ENCODE results near the gene MET. TPM values are rescaled to one million over a fixed set of nuclear protein-coding genes. Genes with fewer than 3 reads are reported as not detected.
"Not testable (repeated sequence)": the region's sequence is repeated elsewhere in the genome, so short reads cannot be mapped to it uniquely, and the experiment has no call there.

MET gene
- total and polyA plus RNA-seq, 2 donors (not counting 3 experiments of a cell fraction or from before 2014, with no cell fraction given): 21.1 to 44.5 TPM

DNA sequence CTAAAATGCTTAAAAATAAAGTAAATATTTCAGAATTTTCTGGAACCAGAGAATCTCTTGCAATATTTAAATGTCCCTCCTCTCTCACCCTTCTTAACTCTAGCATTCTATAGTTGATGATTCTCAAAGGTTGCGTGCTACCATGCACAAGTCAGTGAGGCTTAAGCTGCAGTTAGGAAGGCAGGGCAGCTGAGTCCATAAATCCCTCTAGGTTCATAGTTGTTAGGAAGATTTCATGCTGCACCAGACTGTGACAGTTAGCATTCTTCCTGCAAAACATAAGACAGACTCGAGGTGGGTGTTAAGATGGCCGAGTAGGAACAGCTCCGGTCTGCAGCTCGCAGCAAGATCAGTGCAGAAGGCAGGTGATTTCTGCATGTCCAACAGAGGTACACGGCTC, 70.6 kb downstream of the MET start:
- DNase-seq (ENCODE audit: low read depth, low spot score): no peak
- TF ChIP-seq GATA2 (IDR thresholded peaks at IDR 0.05; ENCODE audit: insufficient read depth, insufficient read length, low read depth, low read length) (no peak), JUN (IDR thresholded peaks at IDR 0.05; ENCODE audit: borderline replicate concordance, insufficient read depth, insufficient read length, low read depth) (no peak), FOS (IDR thresholded peaks at IDR 0.05; ENCODE audit: borderline replicate concordance, insufficient read depth, low read length) (no peak), POLR2A (IDR thresholded peaks at IDR 0.05; ENCODE audit: low read depth, low read length) (no peak)
- H3K4me2 ChIP-seq (ENCODE audit: insufficient read depth, low read length): no peak overlapping the region
- no peak overlapping the region for H3K9ac ChIP-seq (replicated peaks; ENCODE audit: extremely low read depth, insufficient read depth, low read length)
- dilution Hi-C loops (cut with MboI; ENCODE audit: extremely low pct_ligation_motif_present, low sequenced_read_pairs): no loop called here
- no peak for FAIRE-seq
- H3K9me1 ChIP-seq (replicated peaks; ENCODE audit: control insufficient read depth, extremely low read depth, insufficient read depth, low read length): no peaks in the 10 kb centered on the region
- intact Hi-C loops (cut with micrococcal nuclease): no loop called here
- H3K4me1 ChIP-seq (ENCODE audit: control insufficient read depth, extremely low read depth, insufficient read depth, low read length): peaks cover 13% of the 10 kb centered on the region
- H2AFZ ChIP-seq (ENCODE audit: low read depth, low read length): no peak overlapping the region
- no TSS peak for BruUV-seq (replicated peaks)
- no peaks in the 10 kb centered on the region for H4K20me1 ChIP-seq (replicated peaks; ENCODE audit: control insufficient read depth, extremely low read depth, insufficient read depth, low read length)
- POLR2A ChIA-PET: no interaction called here
- no peaks in the 10 kb centered on the region for H3K27me3 ChIP-seq (ENCODE audit: control insufficient read depth in 2 of 2, insufficient read depth in 2 of 2, low read length in 2 of 2)
- no peaks in the 10 kb centered on the region for H3K79me2 ChIP-seq (ENCODE audit: control insufficient read depth, insufficient read depth, low read length)
- no peak overlapping the region for H3K4me3 ChIP-seq (replicated peaks in 1 of 3; ENCODE audit: insufficient read depth in 1 of 3, low read depth in 1 of 3, low read length in 3 of 3)
- no peaks in the 10 kb centered on the region for H3K9me3 ChIP-seq (replicated peaks; ENCODE audit: control insufficient read depth, insufficient read depth, low read length)
- CTCF ChIA-PET: no interaction called here
- peaks cover 0 to 4% of the 10 kb centered on the region in 2 experiments for H3K36me3 ChIP-seq (ENCODE audit: control insufficient read depth in 2 of 2, extremely low read depth in 1 of 2, insufficient read depth in 2 of 2, low read length in 2 of 2)
- H3K27ac ChIP-seq (ENCODE audit: insufficient read depth, low read depth, low read length): no peak overlapping the region

DNA sequence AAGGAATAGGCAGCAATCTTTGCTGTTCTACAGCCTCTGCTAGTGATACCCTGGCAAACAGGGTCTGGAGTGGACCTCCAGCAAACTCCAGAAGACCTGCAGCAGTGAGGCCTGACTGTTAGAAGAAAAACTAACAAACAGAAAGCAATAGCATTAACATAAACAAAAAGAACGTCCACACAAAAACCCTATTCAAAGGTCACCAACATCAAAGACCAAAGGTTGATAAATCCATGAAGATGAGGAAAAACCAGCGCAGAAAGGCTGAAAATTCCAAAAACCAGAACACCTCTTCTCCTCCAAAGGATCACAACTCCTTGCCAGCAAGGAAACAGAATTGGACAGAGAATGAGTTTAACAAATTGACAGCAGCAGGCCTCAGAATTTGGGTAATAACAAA, 71.8 kb downstream of the MET start:
- H3K79me2 ChIP-seq (ENCODE audit: control insufficient read depth, insufficient read depth, low read length); H3K4me3 ChIP-seq (replicated peaks in 1 of 3; ENCODE audit: insufficient read depth in 1 of 3, low read depth in 1 of 3, low read length in 3 of 3); H4K20me1 ChIP-seq (replicated peaks; ENCODE audit: control insufficient read depth, extremely low read depth, insufficient read depth, low read length); DNase-seq (ENCODE audit: low read depth, low spot score); H3K27me3 ChIP-seq (ENCODE audit: control insufficient read depth in 2 of 2, insufficient read depth in 2 of 2, low read length in 2 of 2); dilution Hi-C loops (cut with MboI; ENCODE audit: extremely low pct_ligation_motif_present, low sequenced_read_pairs); H2AFZ ChIP-seq (ENCODE audit: low read depth, low read length); CTCF ChIA-PET; H3K9me1 ChIP-seq (replicated peaks; ENCODE audit: control insufficient read depth, extremely low read depth, insufficient read depth, low read length); H3K36me3 ChIP-seq (ENCODE audit: control insufficient read depth in 2 of 2, extremely low read depth in 1 of 2, insufficient read depth in 2 of 2, low read length in 2 of 2); H3K4me2 ChIP-seq (ENCODE audit: insufficient read depth, low read length); H3K9ac ChIP-seq (replicated peaks; ENCODE audit: extremely low read depth, insufficient read depth, low read length); intact Hi-C loops (cut with micrococcal nuclease); POLR2A ChIA-PET; H3K9me3 ChIP-seq (replicated peaks; ENCODE audit: control insufficient read depth, insufficient read depth, low read length); H3K4me1 ChIP-seq (ENCODE audit: control insufficient read depth, extremely low read depth, insufficient read depth, low read length); H3K27ac ChIP-seq (ENCODE audit: insufficient read depth, low read depth, low read length); FAIRE-seq; BruUV-seq (replicated peaks): not testable (repeated sequence)

DNA sequence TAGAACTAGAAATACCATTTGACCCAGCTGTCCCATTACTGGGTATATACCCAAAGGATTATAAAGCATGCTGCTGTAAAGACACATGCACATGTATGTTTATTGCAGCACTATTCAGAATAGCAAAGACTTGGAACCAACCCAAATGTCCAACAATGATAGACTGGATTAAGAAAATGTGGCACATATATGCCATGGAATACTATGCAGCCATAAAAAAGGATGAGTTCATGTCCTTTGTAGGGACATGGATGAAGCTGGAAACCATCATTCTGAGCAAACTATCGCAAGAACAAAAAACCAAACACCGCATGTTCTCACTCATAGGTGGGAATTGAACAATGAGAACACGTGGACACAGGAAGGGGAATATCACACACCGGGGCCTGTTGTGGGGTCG, 74.4 kb downstream of the MET start:
- intact Hi-C loops (cut with micrococcal nuclease); H3K4me1 ChIP-seq (ENCODE audit: control insufficient read depth, extremely low read depth, insufficient read depth, low read length); H3K79me2 ChIP-seq (ENCODE audit: control insufficient read depth, insufficient read depth, low read length); POLR2A ChIA-PET; H3K27me3 ChIP-seq (ENCODE audit: control insufficient read depth in 2 of 2, insufficient read depth in 2 of 2, low read length in 2 of 2); H4K20me1 ChIP-seq (replicated peaks; ENCODE audit: control insufficient read depth, extremely low read depth, insufficient read depth, low read length); H3K4me2 ChIP-seq (ENCODE audit: insufficient read depth, low read length); H3K4me3 ChIP-seq (replicated peaks in 1 of 3; ENCODE audit: insufficient read depth in 1 of 3, low read depth in 1 of 3, low read length in 3 of 3); H3K36me3 ChIP-seq (ENCODE audit: control insufficient read depth in 2 of 2, extremely low read depth in 1 of 2, insufficient read depth in 2 of 2, low read length in 2 of 2); BruUV-seq (replicated peaks); FAIRE-seq; dilution Hi-C loops (cut with MboI; ENCODE audit: extremely low pct_ligation_motif_present, low sequenced_read_pairs); H3K9me3 ChIP-seq (replicated peaks; ENCODE audit: control insufficient read depth, insufficient read depth, low read length); H2AFZ ChIP-seq (ENCODE audit: low read depth, low read length); DNase-seq (ENCODE audit: low read depth, low spot score); H3K9ac ChIP-seq (replicated peaks; ENCODE audit: extremely low read depth, insufficient read depth, low read length); H3K9me1 ChIP-seq (replicated peaks; ENCODE audit: control insufficient read depth, extremely low read depth, insufficient read depth, low read length); H3K27ac ChIP-seq (ENCODE audit: insufficient read depth, low read depth, low read length): not testable (repeated sequence)
- CTCF ChIA-PET: interaction anchor here (0.9 kb wide), 1 partner anchor 12 kb away, joined by 3 read pairs; no protein-coding TSS in a partner anchor

DNA sequence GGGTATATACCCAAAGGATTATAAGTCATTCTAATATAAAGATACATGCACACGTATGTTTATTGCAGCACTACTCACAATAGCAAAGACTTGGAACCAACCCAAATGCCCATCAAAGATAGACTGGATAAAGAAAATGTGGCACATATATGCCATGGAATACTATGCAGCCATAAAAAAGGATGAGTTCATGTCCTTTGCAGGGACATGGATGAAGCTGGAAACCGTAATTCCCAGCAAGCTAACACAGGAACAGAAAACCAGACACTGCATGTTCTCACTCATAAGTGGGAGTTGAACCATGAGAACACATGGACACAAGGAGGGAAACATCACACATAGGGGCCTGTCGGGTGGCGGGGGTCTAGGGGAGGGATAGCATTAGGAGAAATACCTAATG, 79.1 kb downstream of the MET start:
- DNase-seq (ENCODE audit: low read depth, low spot score); H3K27ac ChIP-seq (ENCODE audit: insufficient read depth, low read depth, low read length); intact Hi-C loops (cut with micrococcal nuclease); H3K27me3 ChIP-seq (ENCODE audit: control insufficient read depth in 2 of 2, insufficient read depth in 2 of 2, low read length in 2 of 2); dilution Hi-C loops (cut with MboI; ENCODE audit: extremely low pct_ligation_motif_present, low sequenced_read_pairs); H3K9me3 ChIP-seq (replicated peaks; ENCODE audit: control insufficient read depth, insufficient read depth, low read length); H3K9me1 ChIP-seq (replicated peaks; ENCODE audit: control insufficient read depth, extremely low read depth, insufficient read depth, low read length); H3K9ac ChIP-seq (replicated peaks; ENCODE audit: extremely low read depth, insufficient read depth, low read length); H3K79me2 ChIP-seq (ENCODE audit: control insufficient read depth, insufficient read depth, low read length); H4K20me1 ChIP-seq (replicated peaks; ENCODE audit: control insufficient read depth, extremely low read depth, insufficient read depth, low read length); H3K36me3 ChIP-seq (ENCODE audit: control insufficient read depth in 2 of 2, extremely low read depth in 1 of 2, insufficient read depth in 2 of 2, low read length in 2 of 2); BruUV-seq (replicated peaks); POLR2A ChIA-PET; FAIRE-seq; H3K4me2 ChIP-seq (ENCODE audit: insufficient read depth, low read length); H2AFZ ChIP-seq (ENCODE audit: low read depth, low read length); H3K4me3 ChIP-seq (replicated peaks in 1 of 3; ENCODE audit: insufficient read depth in 1 of 3, low read depth in 1 of 3, low read length in 3 of 3): not testable (repeated sequence)
- peaks cover 17% of the 10 kb centered on the region for H3K4me1 ChIP-seq (ENCODE audit: control insufficient read depth, extremely low read depth, insufficient read depth, low read length)
- CTCF ChIA-PET: interaction anchor here (1.1 to 2.4 kb wide), 3 partner anchors 11 to 79 kb away, joined by 3 to 7 read pairs (median 4); partner anchors contain the start of gene MET

All from endothelial cell of umbilical vein (primary cell).